KMS-11 (cell line): ENCODE data around the gene TRAF6.

Experiments used
- H2AFZ ChIP-seq: fragments of 200-600 bp; sonication (generic); 2 replicates; pipeline ENCODE4 v1.6.1; 2016; ENCODE audit warnings: antibody characterized with exemption, mixed run types, low read depth
- H3K27ac ChIP-seq: fragments of 200-600 bp; sonication (generic); 2 replicates; pipeline ENCODE4 v1.6.1; 2016; ENCODE audit warnings: mild to moderate bottlenecking, mixed run types
- H3K27me3 ChIP-seq: fragments of 200-600 bp; sonication (generic); 2 replicates; pipeline ENCODE4 v1.6.1; 2017; ENCODE audit warnings: mild to moderate bottlenecking, low read depth, mixed run types, moderate library complexity; ENCODE audit not compliant: insufficient read depth
- H3K36me3 ChIP-seq: fragments of 200-600 bp; sonication (generic); 2 replicates; pipeline ENCODE4 v1.6.1; 2017; ENCODE audit warnings: mild to moderate bottlenecking, mixed run types; ENCODE audit not compliant: insufficient read depth
- H3K4me1 ChIP-seq: fragments of 200-600 bp; sonication (generic); 2 replicates; pipeline ENCODE4 v1.6.1; 2016; ENCODE audit warnings: mild to moderate bottlenecking, low read depth, mixed run types; ENCODE audit not compliant: poor library complexity, severe bottlenecking
- H3K4me2 ChIP-seq: fragments of 200-600 bp; sonication (generic); 2 replicates; pipeline ENCODE4 v1.7.0; 2016; ENCODE audit warnings: mild to moderate bottlenecking, mixed run types
- H3K4me3 ChIP-seq: fragments of 200-600 bp; sonication (generic); IDR thresholded peaks from 2 replicates; pipeline ENCODE4 v1.6.1; 2017; ENCODE audit warnings: low read depth, low read length, mixed read lengths; ENCODE audit not compliant: insufficient read depth
- H3K79me2 ChIP-seq: fragments of 200-600 bp; sonication (generic); 2 replicates; pipeline ENCODE4 v1.6.1; 2016; ENCODE audit warnings: low read depth, mixed run types; ENCODE audit not compliant: insufficient read depth
- H3K9ac ChIP-seq: fragments of 200-600 bp; sonication (generic); 2 replicates; pipeline ENCODE4 v1.6.1; 2016; ENCODE audit warnings: mild to moderate bottlenecking, mixed run types
- H4K20me1 ChIP-seq: fragments of 200-600 bp; sonication (generic); 2 replicates; pipeline ENCODE4 v1.6.1; 2016; ENCODE audit warnings: mild to moderate bottlenecking, mixed run types; ENCODE audit not compliant: insufficient read depth
- TF ChIP-seq, protein P1 (sequence below): fragments of 200-600 bp; sonication (generic); conservative IDR thresholded peaks from 2 replicates; pipeline ENCODE4 v1.6.1; 2017; ENCODE audit warnings: low read depth, mild to moderate bottlenecking, antibody characterized with exemption, low read length, moderate library complexity, mixed read lengths

Gene TRAF6

DNA sequence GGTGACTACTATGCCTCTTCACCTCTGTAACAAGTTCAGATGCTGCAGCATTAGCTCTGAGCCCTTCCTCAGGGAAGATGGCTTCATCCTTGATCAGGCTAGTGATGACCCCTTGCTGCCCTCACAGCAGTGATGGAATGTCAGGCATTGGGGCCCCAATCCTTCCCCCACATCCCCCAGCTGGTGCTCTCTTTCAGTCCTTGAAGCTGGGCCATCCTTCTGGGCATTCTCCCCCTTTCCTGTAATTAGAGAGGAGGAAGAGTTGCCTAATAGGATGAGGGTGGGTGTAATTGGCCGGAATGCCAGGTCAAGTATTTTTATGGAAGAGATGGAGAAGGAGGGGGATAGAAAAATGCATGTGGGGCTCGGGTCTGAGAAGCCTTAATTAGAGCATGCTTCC, 62.6 kb downstream of the TRAF6 start:
- H4K20me1 ChIP-seq: no peaks in the 10 kb centered on the region
- peaks cover 32% of the 10 kb centered on the region for H3K4me1 ChIP-seq
- TF ChIP-seq, protein P1, sequence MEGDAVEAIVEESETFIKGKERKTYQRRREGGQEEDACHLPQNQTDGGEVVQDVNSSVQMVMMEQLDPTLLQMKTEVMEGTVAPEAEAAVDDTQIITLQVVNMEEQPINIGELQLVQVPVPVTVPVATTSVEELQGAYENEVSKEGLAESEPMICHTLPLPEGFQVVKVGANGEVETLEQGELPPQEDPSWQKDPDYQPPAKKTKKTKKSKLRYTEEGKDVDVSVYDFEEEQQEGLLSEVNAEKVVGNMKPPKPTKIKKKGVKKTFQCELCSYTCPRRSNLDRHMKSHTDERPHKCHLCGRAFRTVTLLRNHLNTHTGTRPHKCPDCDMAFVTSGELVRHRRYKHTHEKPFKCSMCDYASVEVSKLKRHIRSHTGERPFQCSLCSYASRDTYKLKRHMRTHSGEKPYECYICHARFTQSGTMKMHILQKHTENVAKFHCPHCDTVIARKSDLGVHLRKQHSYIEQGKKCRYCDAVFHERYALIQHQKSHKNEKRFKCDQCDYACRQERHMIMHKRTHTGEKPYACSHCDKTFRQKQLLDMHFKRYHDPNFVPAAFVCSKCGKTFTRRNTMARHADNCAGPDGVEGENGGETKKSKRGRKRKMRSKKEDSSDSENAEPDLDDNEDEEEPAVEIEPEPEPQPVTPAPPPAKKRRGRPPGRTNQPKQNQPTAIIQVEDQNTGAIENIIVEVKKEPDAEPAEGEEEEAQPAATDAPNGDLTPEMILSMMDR: no peak
- no peak overlapping the region for H3K9ac ChIP-seq
- no peak overlapping the region for H2AFZ ChIP-seq
- no peak overlapping the region for H3K27ac ChIP-seq
- no peaks in the 10 kb centered on the region for H3K79me2 ChIP-seq
- H3K4me2 ChIP-seq: no peak overlapping the region
- no peak overlapping the region for H3K4me3 ChIP-seq
- H3K27me3 ChIP-seq: no peaks in the 10 kb centered on the region
- no peaks in the 10 kb centered on the region for H3K36me3 ChIP-seq

DNA sequence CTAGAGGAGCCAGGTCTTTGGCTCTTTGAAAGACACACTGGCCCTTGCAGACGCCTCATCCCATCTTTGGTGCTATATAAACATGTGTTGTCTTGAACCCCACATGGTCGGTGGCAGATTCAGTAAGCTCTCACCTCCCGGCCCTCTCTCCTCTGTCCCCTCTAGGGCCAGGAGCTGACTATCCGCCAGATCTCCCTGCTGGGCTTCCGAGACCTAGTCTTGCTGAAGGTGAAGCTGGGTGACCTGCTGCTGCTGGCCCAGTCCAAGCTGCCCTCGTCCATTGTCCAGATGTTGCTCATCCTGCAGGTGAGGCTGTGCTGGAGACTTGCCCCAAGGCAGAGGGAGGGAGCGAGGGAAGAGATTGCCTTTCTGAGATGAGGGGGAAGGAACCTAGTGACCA, 63.9 kb downstream of the TRAF6 start:
- TF ChIP-seq, protein P1: no peak
- Histone ChIP-seq H3K27me3 (no peaks in the 10 kb centered on the region), H3K4me1 (peaks cover 18% of the 10 kb centered on the region), H4K20me1 (no peaks in the 10 kb centered on the region), H3K36me3 (no peaks in the 10 kb centered on the region), H3K4me2 (no peak overlapping the region), H3K9ac (no peak overlapping the region), H2AFZ (no peak overlapping the region), H3K27ac (no peak overlapping the region), H3K4me3 (no peak overlapping the region), H3K79me2 (no peaks in the 10 kb centered on the region)

DNA sequence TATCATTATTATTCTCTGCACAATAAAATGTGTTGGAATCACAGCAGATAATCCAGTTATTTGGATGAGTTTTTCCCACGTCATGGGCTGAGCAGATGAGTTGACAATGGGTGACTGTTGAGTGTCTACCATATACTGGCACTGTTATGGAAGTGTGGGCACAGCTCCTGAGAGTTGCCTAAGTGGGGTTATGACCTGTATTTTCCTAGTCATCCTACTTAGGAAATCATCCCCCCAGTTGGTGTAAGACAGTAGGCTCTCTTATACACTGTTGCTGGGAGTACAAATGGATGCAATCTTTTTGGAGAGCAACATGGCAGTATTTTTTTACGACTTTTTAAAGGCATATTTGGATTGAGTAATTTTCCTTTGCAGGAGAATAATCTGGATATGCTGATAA, 66.4 kb downstream of the TRAF6 start:
- H3K4me2 ChIP-seq: no peak overlapping the region
- no peaks in the 10 kb centered on the region for H3K27me3 ChIP-seq
- no peaks in the 10 kb centered on the region for H3K36me3 ChIP-seq
- no peak overlapping the region for H3K9ac ChIP-seq
- H3K27ac ChIP-seq: no peak overlapping the region
- H3K4me3 ChIP-seq: no peak overlapping the region
- no peaks in the 10 kb centered on the region for H3K79me2 ChIP-seq
- no peaks in the 10 kb centered on the region for H4K20me1 ChIP-seq
- H2AFZ ChIP-seq: no peak overlapping the region
- no peaks in the 10 kb centered on the region for H3K4me1 ChIP-seq
- TF ChIP-seq, protein P1: no peak

DNA sequence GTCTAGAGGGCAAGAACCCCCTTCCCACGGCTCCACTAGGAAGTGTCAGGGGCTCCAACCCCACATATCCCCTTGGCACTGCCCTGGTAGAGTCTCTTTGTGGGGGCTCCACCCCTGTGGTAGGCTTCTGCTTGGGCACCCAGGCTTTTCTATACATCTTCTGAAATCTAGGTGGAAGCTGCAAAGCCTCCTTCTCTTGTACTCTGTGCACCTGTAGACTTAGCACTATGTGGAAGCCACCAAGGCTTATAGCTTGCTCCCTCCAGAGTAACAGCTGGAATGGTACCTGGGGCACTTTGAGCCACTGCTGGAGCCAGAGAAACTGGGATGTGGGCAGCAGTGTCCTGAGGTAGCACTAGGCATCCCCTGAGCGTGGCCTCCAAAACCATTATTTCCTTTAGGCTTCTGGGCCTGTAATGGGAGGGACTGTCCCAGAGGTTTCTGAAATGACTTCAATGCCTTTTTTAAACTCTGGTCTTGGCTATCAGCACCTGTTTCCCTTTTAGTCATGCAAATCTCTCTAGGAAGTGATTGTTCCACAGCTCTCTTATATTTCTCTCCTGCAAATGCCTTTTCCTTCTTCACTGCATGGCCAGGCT, 68.4 kb downstream of the TRAF6 start:
- no peak overlapping the region for H3K9ac ChIP-seq
- no peak overlapping the region for H3K4me3 ChIP-seq
- no peaks in the 10 kb centered on the region for H3K27me3 ChIP-seq
- no peak overlapping the region for H3K27ac ChIP-seq
- H4K20me1 ChIP-seq: no peaks in the 10 kb centered on the region
- no peak overlapping the region for H2AFZ ChIP-seq
- H3K4me2 ChIP-seq: no peak overlapping the region
- H3K36me3 ChIP-seq: no peaks in the 10 kb centered on the region
- H3K79me2 ChIP-seq: no peaks in the 10 kb centered on the region
- TF ChIP-seq, protein P1: no peak
- no peaks in the 10 kb centered on the region for H3K4me1 ChIP-seq
